GM23338 (cell line): ENCODE data around the gene DEPDC1. TPM values are rescaled to one million over a fixed set of nuclear protein-coding genes. Genes with fewer than 3 reads are reported as not detected.

ENCODE experiments used
- ATAC-seq: fragments of 200-7000 bp; cut with Tn5 transposase; 3 replicates; pipeline ENCODE4 v1.9.1; 2020
- DNase-seq: peaks from one replicate; pipeline ENCODE4 v3.0.0-alpha.2; 2015; ENCODE audit warnings: low spot score
- H2AFZ ChIP-seq: fragments of 200-600 bp; sonication (generic); 2 replicates; pipeline ENCODE4 v1.8.0; 2016; ENCODE audit warnings: antibody characterized with exemption, mild to moderate bottlenecking, moderate library complexity
- H3F3A ChIP-seq: fragments of 200-600 bp; sonication (generic); replicated peaks from 2 replicates; pipeline ENCODE4 v1.8.0; 2017; ENCODE audit warnings: antibody characterized with exemption, mixed run types, low read depth
- H3K27ac ChIP-seq: fragments of 200-600 bp; sonication (generic); 2 replicates; pipeline ENCODE4 v1.6.1; 2016; ENCODE audit warnings: low read depth
- H3K27me3 ChIP-seq: fragments of 200-600 bp; sonication (generic); 2 replicates; pipeline ENCODE4 v1.8.0; 2016; ENCODE audit warnings: mild to moderate bottlenecking, mixed run types, moderate library complexity; ENCODE audit not compliant: insufficient read depth
- H3K36me3 ChIP-seq: fragments of 200-600 bp; sonication (generic); 2 replicates; pipeline ENCODE4 v1.8.0; 2016; ENCODE audit warnings: mild to moderate bottlenecking; ENCODE audit not compliant: insufficient read depth
- H3K4me1 ChIP-seq: fragments of 200-600 bp; sonication (generic); 2 replicates; pipeline ENCODE4 v1.8.0; 2016; ENCODE audit warnings: mild to moderate bottlenecking, moderate library complexity; ENCODE audit not compliant: insufficient read depth
- H3K4me2 ChIP-seq: fragments of 200-600 bp; sonication (generic); 2 replicates; pipeline ENCODE4 v1.7.1; 2017; ENCODE audit warnings: mixed run types
- H3K4me3 ChIP-seq: fragments of 200-600 bp; sonication (generic); 2 replicates; pipeline ENCODE4 v1.6.1; 2016; ENCODE audit warnings: mixed run types
- H3K79me2 ChIP-seq: fragments of 200-600 bp; sonication (generic); replicated peaks from 2 replicates; pipeline ENCODE4 v1.8.0; 2017; ENCODE audit warnings: mild to moderate bottlenecking; ENCODE audit not compliant: insufficient read depth
- H3K9me2 ChIP-seq: fragments of 200-600 bp; sonication (generic); 2 replicates; pipeline ENCODE4 v1.8.0; 2017; ENCODE audit not compliant: insufficient read depth
- H4K20me1 ChIP-seq: fragments of 200-600 bp; sonication (generic); replicated peaks from 2 replicates; pipeline ENCODE4 v1.8.0; 2017; ENCODE audit warnings: mild to moderate bottlenecking; ENCODE audit not compliant: insufficient read depth
- H3K27ac Mint-ChIP-seq: 2 replicates; pipeline ENCODE4 v1.8.0; 2020; ENCODE audit warnings: inconsistent platforms, mild to moderate bottlenecking, moderate library complexity, mixed read lengths
- H3K27me3 Mint-ChIP-seq: 3 replicates; pipeline ENCODE4 v1.8.0; 2022; ENCODE audit warnings: low read depth, mild to moderate bottlenecking, moderate library complexity, mixed read lengths, inconsistent platforms; ENCODE audit not compliant: insufficient read depth, poor library complexity
- H3K36me3 Mint-ChIP-seq: 3 replicates; pipeline ENCODE4 v1.8.0; 2021; ENCODE audit warnings: low read depth, mild to moderate bottlenecking, inconsistent platforms, moderate library complexity, mixed read lengths
- H3K4me1 Mint-ChIP-seq: 3 replicates; pipeline ENCODE4 v1.8.0; 2020; ENCODE audit warnings: mild to moderate bottlenecking, inconsistent platforms, mixed read lengths
- H3K4me3 Mint-ChIP-seq: 3 replicates; pipeline ENCODE4 v1.8.0; 2021; ENCODE audit warnings: moderate library complexity, mild to moderate bottlenecking, inconsistent platforms, mixed read lengths
- H3K9me3 Mint-ChIP-seq: 3 replicates; pipeline ENCODE4 v1.8.0; 2020; ENCODE audit warnings: moderate library complexity, mild to moderate bottlenecking, inconsistent platforms, mixed read lengths
- CREB1 ChIP-seq: fragments of 250-450 bp; sonication (Bioruptor Pico); IDR thresholded peaks from 2 replicates; pipeline ENCODE4 v1.5.0; 2020; ENCODE audit warnings: low read depth, mild to moderate bottlenecking, moderate library complexity
- CTCF ChIP-seq, 2 experiments: fragments of 200-600 bp in 1 of 2; sonication (generic) in 1 of 2; conservative IDR thresholded peaks; 2 replicates each; pipeline versions ENCODE4 v1.5.1 to v1.6.1; 2016 to 2017; ENCODE audit warnings: antibody characterized with exemption in 2 of 2, low read depth in 2 of 2, mild to moderate bottlenecking in 2 of 2, moderate library complexity in 1 of 2
- ETS1 ChIP-seq: IDR thresholded peaks from 2 replicates; pipeline ENCODE4 v1.6.1; 2016; ENCODE audit warnings: antibody characterized with exemption
- EZH2 ChIP-seq: fragments of 200-600 bp; sonication (generic); IDR thresholded peaks from one replicate; pipeline ENCODE4 v1.8.0; 2017; ENCODE audit warnings: antibody characterized with exemption, mild to moderate bottlenecking, low read depth; ENCODE audit not compliant: unreplicated experiment
- EZH2phosphoT487 ChIP-seq: fragments of 200-600 bp; sonication (generic); IDR thresholded peaks from one replicate; pipeline ENCODE4 v1.8.1; 2018; ENCODE audit warnings: antibody characterized with exemption; ENCODE audit not compliant: unreplicated experiment
- JUNB ChIP-seq: IDR thresholded peaks from one replicate; pipeline ENCODE4 v1.6.1; 2016; ENCODE audit warnings: antibody characterized with exemption; ENCODE audit not compliant: unreplicated experiment
- NANOG ChIP-seq: IDR thresholded peaks from 2 replicates; pipeline ENCODE4 v1.6.1; 2016; ENCODE audit warnings: antibody characterized with exemption, borderline replicate concordance
- POLR2AphosphoS5 ChIP-seq: IDR thresholded peaks from 2 replicates; pipeline ENCODE4 v1.6.1; 2016; ENCODE audit warnings: antibody characterized with exemption, low read depth
- REST ChIP-seq: IDR thresholded peaks from one replicate; pipeline ENCODE4 v1.6.1; 2018; ENCODE audit warnings: antibody characterized with exemption; ENCODE audit not compliant: unreplicated experiment
- STAT1 ChIP-seq: IDR thresholded peaks from one replicate; pipeline ENCODE4 v1.6.1; 2016; ENCODE audit warnings: antibody characterized with exemption; ENCODE audit not compliant: unreplicated experiment
- ZNF114 ChIP-seq: fragments of 250-450 bp; sonication (Bioruptor Pico); IDR thresholded peaks from 2 replicates; pipeline ENCODE4 v1.5.0; 2020; ENCODE audit warnings: mild to moderate bottlenecking, moderate library complexity
- ZNF331 ChIP-seq: fragments of 250-450 bp; sonication (Bioruptor Pico); IDR thresholded peaks from 2 replicates; pipeline ENCODE4 v1.5.0; 2020; ENCODE audit warnings: low read depth, mild to moderate bottlenecking, moderate library complexity
- ZNF462 ChIP-seq: fragments of 250-450 bp; sonication (Bioruptor Pico); IDR thresholded peaks from 2 replicates; pipeline ENCODE4 v1.5.0; 2020; ENCODE audit warnings: mild to moderate bottlenecking, moderate library complexity
- polyA plus RNA-seq: library from polyadenylated mRNA; unstranded; fragments of >200 nt; fragmentation: Nextera tagmentation; extraction: Ambion mirVana; gene quantifications from 2 replicates; pipeline ENCODE4 v1.2.1, GENCODE V29; 2016
- total RNA-seq: library from RNA; depleted of rRNA; stranded (reverse); fragments of >200 nt; shearing (Covaris generic); gene quantifications from 2 replicates; pipeline ENCODE4 v1.2.3, GENCODE V29; 2014

DEPDC1 gene
- total and polyA plus RNA-seq, 2 experiments from 2014 or later: 30.0 to 42.9 TPM

- no peaks in the 10 kb centered on the region for H3K36me3 ChIP-seq
- no peaks in the 10 kb centered on the region for H3K79me2 ChIP-seq
- H3K4me2 ChIP-seq: peak overlapping the region; percentile 53; the same call in 1 of the 2 replicates
- peak overlapping the region; percentile 72; the same call in 1 of the 2 replicates for H2AFZ ChIP-seq
- Mint-ChIP-seq H3K4me1 (peaks cover 8% of the 10 kb centered on the region), H3K9me3 (no peaks in the 10 kb centered on the region), H3K36me3 (no peaks in the 10 kb centered on the region), H3K27ac (no peak overlapping the region; the same call in 1 of the 2 replicates), H3K27me3 (no peaks in the 10 kb centered on the region), H3K4me3 (no peak overlapping the region)
- no peaks in the 10 kb centered on the region for H4K20me1 ChIP-seq
- H3K4me3 ChIP-seq: no peak overlapping the region
- no peaks in the 10 kb centered on the region for H3K9me2 ChIP-seq
- no peaks in the 10 kb centered on the region for H3K27me3 ChIP-seq
- DNase-seq (peak; percentile 52), ATAC-seq (peak; percentile 42)
- TF ChIP-seq EZH2 (no peak), CREB1 (no peak), ETS1 (no peak), ZNF331 (CRISPR knock-in tag) (no peak), REST (no peak), POLR2AphosphoS5 (no peak), EZH2phosphoT487 (no peak), STAT1 (no peak), JUNB (no peak), ZNF114 (CRISPR knock-in tag) (no peak), NANOG (no peak), CTCF (conservative IDR thresholded peaks at IDR 0.05; ENCODE audit: low read depth in 2 of 2) (no peak), ZNF462 (CRISPR knock-in tag) (no peak)
- no peak overlapping the region for H3K27ac ChIP-seq
- peaks cover 18% of the 10 kb centered on the region for H3K4me1 ChIP-seq
- H3F3A ChIP-seq: no peaks in the 10 kb centered on the region
These were observed 58.6 kb downstream of the DEPDC1 start for GRCh38 chr1:68438310-68438709.
